NOMO-1 (cell line): ENCODE measurements around the gene DHPS.
"Not testable (repeated sequence)": the region's sequence is repeated elsewhere in the genome, so short reads cannot be mapped to it uniquely, and the experiment has no call there.

Source experiments
- DNase-seq, 2 experiments: peaks; one replicate each; lab custom pipeline; 2025; ENCODE audit not compliant: unreplicated experiment in 2 of 2; lab: John Stamatoyannopoulos, UW

Gene DHPS

GRCh38 chr19:12705654-12706331, 24.1 kb upstream of the DHPS start:
- no peak for DNase-seq

GRCh38 chr19:12705169-12705568, 23.5 kb upstream of the DHPS start:
- DNase-seq, result no peak

GRCh38 chr19:12703046-12703445, 21.4 kb upstream of the DHPS start:
- peak in 1 of 2 experiments; percentile 5 for DNase-seq

- DNase-seq, result no peak
These were observed 20.1 kb upstream of the DHPS start for GRCh38 chr19:12701596-12702282.

- DNase-seq, result no peak
These were observed 16.5 kb upstream of the DHPS start for GRCh38 chr19:12698138-12698537.

- DNase-seq, result not testable (repeated sequence)
These were observed 15.7 kb upstream of the DHPS start for GRCh38 chr19:12697425-12697824.

- peak; percentile 89 to 96 for DNase-seq
These were observed 15.0 kb upstream of the DHPS start, which contains the start of gene FBXW9 for GRCh38 chr19:12696366-12697335. FBXW9 (minus strand) TSS chr19:12696631; CDS start chr19:12696581, 50 bp downstream.

GRCh38 chr19:12695997-12696365, 14.3 kb upstream of the DHPS start:
- no peak for DNase-seq

GRCh38 chr19:12695514-12695913, 13.8 kb upstream of the DHPS start:
- no peak for DNase-seq

- no peak for DNase-seq
These were observed 13.4 kb upstream of the DHPS start for GRCh38 chr19:12695096-12695495.

GRCh38 chr19:12694641-12695040, 13.0 kb upstream of the DHPS start:
- DNase-seq, result no peak

GRCh38 chr19:12692960-12693359, 11.3 kb upstream of the DHPS start:
- no peak for DNase-seq

- no peak for DNase-seq
These were observed 8.0 kb upstream of the DHPS start for GRCh38 chr19:12689581-12690216.

GRCh38 chr19:12689012-12689411, 7.3 kb upstream of the DHPS start:
- DNase-seq, result no peak

GRCh38 chr19:12687496-12688196, 6.0 kb upstream of the DHPS start, which contains the start of gene GNG14:
GNG14 (plus strand) TSS chr19:12687998; CDS start chr19:12688049, 51 bp downstream.
- DNase-seq, result no peak

- DNase-seq, result no peak
These were observed 4.2 kb upstream of the DHPS start for GRCh38 chr19:12685831-12686230.

- DNase-seq, result no peak
These were observed 1.6 kb downstream of the DHPS start for GRCh38 chr19:12680034-12680433.

GRCh38 chr19:12678039-12678438, 3.6 kb downstream of the DHPS start:
- not testable (repeated sequence) for DNase-seq

GRCh38 chr19:12676928-12677327, 4.8 kb downstream of the DHPS start:
- no peak for DNase-seq

GRCh38 chr19:12676384-12676792, 5.3 kb downstream of the DHPS start:
- peak; percentile 23 to 34 for DNase-seq
